Right lobe of liver (tissue), 6 donors: ENCODE results near the gene CDH8. TPM values are rescaled to one million over a fixed set of nuclear protein-coding genes. Genes with fewer than 3 reads are reported as not detected.

Experiments
- ATAC-seq, 4 donors: fragments of 200-7000 bp; cut with Tn5 transposase; one replicate each; pipeline ENCODE4 v1.9.1; 2020; ENCODE audit warnings: mild to moderate bottlenecking in 4 of 4, moderate library complexity in 4 of 4
- DNase-seq, 3 donors: peaks; one replicate each; pipeline ENCODE4 v3.0.0-alpha.2; 2020
- H3K27ac ChIP-seq, 3 donors: fragments of 200-600 bp; one replicate each; pipeline ENCODE4 v1.8.0; 2022
- H3K27me3 ChIP-seq, 2 donors: fragments of 200-600 bp; one replicate each; pipeline ENCODE4 v1.8.0; 2022
- H3K36me3 ChIP-seq, 4 donors: fragments of 200-600 bp; sonication (generic) in 1 of 4; one replicate each; pipeline versions ENCODE4 v1.5.1 to v1.8.0; 2017 to 2022; ENCODE audit warnings: control low read depth in 1 of 4
- H3K4me1 ChIP-seq, 4 donors: fragments of 200-600 bp; sonication (generic) in 1 of 4; one replicate each; pipeline versions ENCODE4 v1.5.1 to v1.8.0; 2017 to 2022; ENCODE audit warnings: control low read depth in 1 of 4
- H3K4me3 ChIP-seq, 3 donors: fragments of 200-600 bp; one replicate each; pipeline ENCODE4 v1.8.0; 2022
- H3K9me3 ChIP-seq, 4 donors: fragments of 200-600 bp; sonication (generic) in 1 of 4; one replicate each; pipeline versions ENCODE4 v1.5.1 to v1.8.0; 2017 to 2022; ENCODE audit warnings: control low read depth in 1 of 4
- POLR2A ChIP-seq: fragments of 450-650 bp; IDR thresholded peaks from one replicate; pipeline ENCODE4 v1.6.1; 2017; ENCODE audit warnings: antibody characterized with exemption, mild to moderate bottlenecking
- WGBS: methylation state at CpG from one replicate; pipeline ENCODE4 v1.1.6; 2018; ENCODE audit warnings: low coverage, low lambda C conversion rate; ENCODE audit not compliant: insufficient coverage; ENCODE audit errors: missing lambda C conversion rate; 5-methylcytosine and 5-hydroxymethylcytosine counted together
- intact Hi-C, 2 donors: fragments of 100-400 bp; cut with DNase I; formaldehyde crosslinking; loops; one replicate each; pipeline versions ENCODE4 v1.11.2 to v1.14.1; 2022
- total RNA-seq, 6 experiments: library from RNA; depleted of rRNA in 2 of 6; stranded (reverse); fragments of >200 nt in 2 of 6; fragmentation: NEBNext Ultra II Directional in 3 of 6; extraction: Animal tissue kit (Norgen Biotek cat#: 25700) in 3 of 6; gene quantifications; one replicate each; pipeline versions ENCODE4 v1.1.0 to v1.2.4, GENCODE V29; 2016 to 2023
- TF ChIP-seq, protein P1 (sequence below), 4 donors: fragments of 200-600 bp in 3 of 4; fragments of 450-650 bp in 1 of 4; IDR thresholded peaks; one replicate each; pipeline versions ENCODE4 v1.5.1 to v1.8.0; 2016 to 2022; ENCODE audit warnings: antibody characterized with exemption in 4 of 4, mild to moderate bottlenecking in 2 of 4
- donor health status: DM: no; HTN: yes; CAD: no.
- donor health status: DM: no; HTN: no; CAD: no.
- donor health status: DM: no; HTN: no; CAD: no.
- donor health status: DM: no; HTN: yes; CAD: no.
- donor health status: DM: no; HTN: yes; CAD: no.

Gene CDH8
- total RNA-seq, 6 experiments from 2014 or later: not detected

DNA sequence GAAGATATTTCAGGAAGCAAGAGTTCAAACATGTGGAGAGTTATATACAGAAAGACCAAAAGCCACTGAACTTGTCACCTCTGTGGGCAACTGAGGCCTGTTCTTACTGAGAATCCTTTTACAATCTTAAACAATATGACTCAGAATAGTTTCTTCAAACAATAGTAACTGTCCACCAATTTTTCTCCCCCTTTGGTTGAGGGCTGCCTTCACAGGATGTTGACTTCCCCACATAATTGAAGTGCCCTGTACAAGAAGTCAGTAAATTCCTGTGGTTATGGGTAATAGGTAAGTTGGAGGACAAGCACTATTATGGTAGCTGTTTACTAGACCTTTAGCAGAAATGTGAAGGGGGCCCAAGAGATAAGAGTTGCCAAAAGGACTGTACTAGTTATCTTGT is 215.8 kb downstream of the CDH8 start:
- intact Hi-C loops: no loop called here
- H3K9me3 ChIP-seq: no peaks in the 10 kb centered on the region
- no peak for TF ChIP-seq POLR2A
- TF ChIP-seq, protein P1, sequence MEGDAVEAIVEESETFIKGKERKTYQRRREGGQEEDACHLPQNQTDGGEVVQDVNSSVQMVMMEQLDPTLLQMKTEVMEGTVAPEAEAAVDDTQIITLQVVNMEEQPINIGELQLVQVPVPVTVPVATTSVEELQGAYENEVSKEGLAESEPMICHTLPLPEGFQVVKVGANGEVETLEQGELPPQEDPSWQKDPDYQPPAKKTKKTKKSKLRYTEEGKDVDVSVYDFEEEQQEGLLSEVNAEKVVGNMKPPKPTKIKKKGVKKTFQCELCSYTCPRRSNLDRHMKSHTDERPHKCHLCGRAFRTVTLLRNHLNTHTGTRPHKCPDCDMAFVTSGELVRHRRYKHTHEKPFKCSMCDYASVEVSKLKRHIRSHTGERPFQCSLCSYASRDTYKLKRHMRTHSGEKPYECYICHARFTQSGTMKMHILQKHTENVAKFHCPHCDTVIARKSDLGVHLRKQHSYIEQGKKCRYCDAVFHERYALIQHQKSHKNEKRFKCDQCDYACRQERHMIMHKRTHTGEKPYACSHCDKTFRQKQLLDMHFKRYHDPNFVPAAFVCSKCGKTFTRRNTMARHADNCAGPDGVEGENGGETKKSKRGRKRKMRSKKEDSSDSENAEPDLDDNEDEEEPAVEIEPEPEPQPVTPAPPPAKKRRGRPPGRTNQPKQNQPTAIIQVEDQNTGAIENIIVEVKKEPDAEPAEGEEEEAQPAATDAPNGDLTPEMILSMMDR (IDR thresholded peaks at IDR 0.05): no peak
- no peaks in the 10 kb centered on the region for H3K36me3 ChIP-seq
- H3K4me3 ChIP-seq: no peak overlapping the region
- no peak for DNase-seq
- no peaks in the 10 kb centered on the region for H3K4me1 ChIP-seq
- no peak overlapping the region for H3K27ac ChIP-seq
- no peaks in the 10 kb centered on the region for H3K27me3 ChIP-seq
- ATAC-seq: no peak

DNA sequence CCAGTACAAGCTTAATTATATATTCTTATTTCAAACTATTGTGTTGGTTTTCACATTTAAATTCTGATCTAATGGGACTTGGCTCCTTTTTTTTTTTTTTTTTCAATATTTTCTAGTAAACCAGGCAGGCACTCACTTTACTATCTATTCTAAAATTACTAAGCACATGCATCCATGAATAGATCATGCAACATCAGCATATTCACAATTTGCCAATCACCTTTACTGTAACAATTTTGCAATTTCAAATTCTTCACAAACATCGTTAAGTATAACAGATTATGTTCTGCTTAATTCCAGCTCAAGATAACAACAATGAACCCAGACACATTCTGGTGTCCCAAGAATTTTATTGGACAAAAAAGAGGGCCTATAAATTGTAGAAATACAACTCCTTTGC is 217.4 kb downstream of the CDH8 start:
- Histone ChIP-seq H3K27me3 (no peaks in the 10 kb centered on the region), H3K36me3 (no peaks in the 10 kb centered on the region), H3K4me3 (no peak overlapping the region), H3K27ac (no peak overlapping the region), H3K9me3 (no peaks in the 10 kb centered on the region), H3K4me1 (no peaks in the 10 kb centered on the region)
- TF ChIP-seq POLR2A: no peak
- TF ChIP-seq, protein P1 (IDR thresholded peaks at IDR 0.05): no peak
- WGBS: 62% methylated on average over 1 of the region's 1 CpG
- ATAC-seq (no peak), DNase-seq (no peak)
- intact Hi-C loops: no loop called here

DNA sequence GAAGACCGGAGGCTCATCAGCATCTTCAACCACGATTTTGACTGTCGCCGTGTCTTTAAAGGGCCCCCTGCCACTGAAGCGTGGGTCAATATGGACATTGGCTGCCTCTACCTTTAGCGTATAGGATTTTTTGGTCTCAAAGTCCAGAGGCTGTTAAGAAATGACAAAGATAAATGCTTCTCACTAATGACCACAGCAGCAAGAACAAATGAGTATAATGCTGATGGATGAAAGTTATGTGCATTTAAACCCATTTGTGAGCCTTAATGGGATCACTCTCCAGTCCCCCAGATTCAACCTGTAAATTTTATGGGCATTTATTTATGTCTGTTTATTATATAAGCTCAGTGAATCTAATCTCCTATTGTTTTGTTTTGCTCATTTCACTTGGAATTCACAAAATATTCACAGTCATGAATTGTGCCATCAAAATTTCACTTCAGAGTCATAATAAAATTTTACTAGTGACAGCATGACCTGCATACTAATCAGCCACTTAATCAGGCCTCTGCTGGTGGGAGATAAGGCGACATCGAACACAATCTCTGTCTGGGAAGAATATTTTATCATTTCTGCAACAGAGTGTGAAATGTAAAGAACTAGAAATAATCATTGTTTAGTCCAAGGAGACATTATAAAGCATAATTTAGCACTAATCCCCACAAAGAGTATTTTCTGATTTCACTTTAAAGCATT is 218.5 kb downstream of the CDH8 start:
- Histone ChIP-seq H3K9me3 (no peaks in the 10 kb centered on the region), H3K27ac (no peak overlapping the region), H3K4me3 (no peak overlapping the region), H3K36me3 (no peaks in the 10 kb centered on the region), H3K27me3 (no peaks in the 10 kb centered on the region), H3K4me1 (no peaks in the 10 kb centered on the region)
- TF ChIP-seq, protein P1 (IDR thresholded peaks at IDR 0.05): no peak
- TF ChIP-seq POLR2A: no peak
- intact Hi-C loops: no loop called here
- no peak for DNase-seq
- ATAC-seq: no peak
- WGBS: 45% methylated on average over 8 of the region's 8 CpGs

DNA sequence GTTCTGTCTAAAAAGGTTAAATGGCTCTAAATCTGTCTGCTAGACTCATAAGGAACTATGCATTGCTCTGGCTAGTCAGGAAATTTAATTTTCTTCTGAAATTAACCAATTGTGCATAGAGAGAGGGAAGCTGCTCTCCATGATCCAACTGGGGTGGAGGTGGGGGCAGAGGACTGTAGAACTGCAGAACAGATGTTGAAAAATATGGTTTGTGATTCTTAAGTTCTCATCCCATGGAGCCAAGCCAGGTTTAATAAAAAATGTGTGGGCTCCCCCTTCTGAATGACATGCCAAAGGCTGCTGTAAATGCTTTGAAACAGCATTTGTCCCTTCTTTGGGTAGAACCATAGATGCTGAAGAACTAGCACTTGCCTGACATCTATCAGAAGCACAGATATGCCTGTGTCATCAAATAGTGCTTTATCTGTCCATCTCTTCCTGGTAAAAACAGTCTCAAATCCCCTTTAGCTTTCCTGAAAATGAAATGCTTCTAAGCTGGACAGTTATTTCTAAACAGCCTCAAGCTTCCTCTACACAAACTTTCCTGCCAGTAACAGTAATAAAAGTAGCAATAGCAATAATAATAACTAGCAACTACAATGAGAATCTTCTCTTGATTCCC is 221.4 kb downstream of the CDH8 start:
- TF ChIP-seq, protein P1 (IDR thresholded peaks at IDR 0.05): no peak
- TF ChIP-seq POLR2A: no peak

More for the DNA sequence above, 221.4 kb downstream of the CDH8 start:
- no peaks in the 10 kb centered on the region for H3K36me3 ChIP-seq
- no peaks in the 10 kb centered on the region for H3K27me3 ChIP-seq
- H3K4me1 ChIP-seq: no peaks in the 10 kb centered on the region
- intact Hi-C loops: no loop called here
- H3K27ac ChIP-seq: no peak overlapping the region
- ATAC-seq: no peak
- no peaks in the 10 kb centered on the region for H3K9me3 ChIP-seq
- no peak overlapping the region for H3K4me3 ChIP-seq
- DNase-seq: no peak
